ENCODE measurements around the gene PPEF2.
A peak's percentile ranks its signal among the peaks of the same experiment; 100 is the strongest.

Gene PPEF2

DNA sequence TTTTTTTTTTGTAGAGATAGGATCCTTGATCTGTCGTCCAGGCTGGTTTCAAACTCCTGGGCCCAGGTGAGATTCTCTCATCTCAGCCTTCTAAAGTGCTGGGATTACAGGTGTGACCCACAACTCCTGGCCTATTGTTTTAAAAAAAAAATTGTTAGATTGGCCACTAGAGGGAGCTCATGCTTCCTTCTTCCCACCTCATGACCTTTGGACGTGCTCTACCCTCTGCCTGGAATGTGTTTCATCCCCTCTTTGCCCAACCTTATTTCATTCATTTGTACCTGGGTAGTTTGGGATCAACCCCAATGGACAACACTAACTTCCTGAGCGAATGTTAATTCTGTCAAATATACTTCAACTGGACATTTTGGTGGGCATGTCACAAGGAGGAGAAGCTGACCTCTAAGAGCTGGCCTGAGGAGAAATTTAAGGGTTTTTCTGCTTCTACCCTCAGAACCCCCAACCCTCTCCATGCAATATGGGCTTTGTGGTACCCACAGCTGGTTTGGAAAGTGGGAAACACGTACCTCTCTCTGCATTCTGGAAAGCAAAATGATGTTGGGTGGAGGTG, 6.4 kb downstream of the PPEF2 start:
- peak; percentile 1 to 20 for DNase-seq

DNA sequence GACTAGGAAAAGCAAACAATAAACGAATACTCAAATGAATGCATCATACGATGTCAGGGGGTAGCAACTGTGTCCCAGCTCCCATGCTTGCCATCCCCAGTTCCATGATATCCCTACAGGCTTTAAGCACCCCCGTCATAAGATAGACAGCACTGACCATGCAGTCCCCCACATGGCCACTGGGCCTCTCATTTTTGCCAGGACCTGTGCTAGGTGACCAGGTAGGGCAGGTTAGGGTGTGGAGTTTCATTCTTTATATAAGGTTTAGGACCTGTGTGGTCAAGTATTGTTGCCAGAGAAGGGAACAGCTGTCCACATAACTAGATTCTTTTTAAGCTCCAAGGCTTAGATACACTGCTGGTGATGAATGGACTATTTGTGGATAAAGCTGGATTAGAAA, 9.7 kb downstream of the PPEF2 start:
- no peak for DNase-seq

DNA sequence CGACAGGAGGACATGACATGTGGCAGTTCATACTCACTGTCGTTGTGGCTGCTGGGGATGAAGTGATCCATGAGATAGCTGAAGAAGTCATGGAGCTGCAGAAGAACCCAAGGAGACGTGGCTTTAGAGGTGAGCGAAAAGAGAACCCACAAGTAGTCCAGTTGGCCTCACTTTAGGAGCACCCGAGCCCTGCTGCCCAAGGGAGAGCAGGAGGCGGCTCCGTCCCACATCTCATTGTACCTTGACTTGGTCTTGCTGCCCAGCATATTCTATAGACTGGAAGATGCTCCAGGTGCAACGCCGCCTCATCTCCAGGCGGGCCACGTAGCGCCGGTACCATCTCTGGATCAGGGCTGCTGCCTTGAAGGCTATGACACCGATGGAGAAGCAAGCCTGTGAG, 10.6 kb downstream of the PPEF2 start:
- no peak for DNase-seq

DNA sequence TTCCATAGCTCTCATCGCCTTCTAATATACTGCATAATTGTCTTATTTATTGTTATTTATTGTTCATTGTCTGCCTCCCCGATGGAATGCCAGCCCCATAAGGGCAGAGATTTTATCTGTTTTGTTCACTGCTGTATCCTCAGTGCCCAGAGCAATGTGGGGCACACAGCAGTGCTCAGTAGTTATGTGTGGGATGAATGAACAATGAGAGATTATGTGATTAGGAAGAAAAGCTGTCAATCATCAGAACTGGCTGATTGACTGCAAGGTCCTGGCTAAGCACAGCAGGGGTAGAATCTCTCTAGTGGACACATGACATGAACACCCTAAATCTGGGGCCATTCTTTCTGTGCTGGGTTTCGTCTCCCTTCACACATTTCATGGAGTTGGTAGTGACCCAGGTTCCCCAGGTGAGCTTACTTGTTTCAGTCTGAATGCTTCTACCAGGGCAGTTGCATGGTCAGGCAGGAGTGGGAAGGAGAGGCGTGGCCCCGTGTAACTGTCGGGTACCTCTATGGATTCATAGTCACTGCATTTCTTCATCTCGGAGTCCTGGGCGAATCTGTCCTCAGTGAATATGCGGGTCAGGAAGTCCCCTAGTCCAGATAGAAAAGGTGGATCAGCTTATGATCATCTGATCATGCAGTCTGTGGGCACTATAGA, 12.6 kb downstream of the PPEF2 start:
- no peak for DNase-seq

DNA sequence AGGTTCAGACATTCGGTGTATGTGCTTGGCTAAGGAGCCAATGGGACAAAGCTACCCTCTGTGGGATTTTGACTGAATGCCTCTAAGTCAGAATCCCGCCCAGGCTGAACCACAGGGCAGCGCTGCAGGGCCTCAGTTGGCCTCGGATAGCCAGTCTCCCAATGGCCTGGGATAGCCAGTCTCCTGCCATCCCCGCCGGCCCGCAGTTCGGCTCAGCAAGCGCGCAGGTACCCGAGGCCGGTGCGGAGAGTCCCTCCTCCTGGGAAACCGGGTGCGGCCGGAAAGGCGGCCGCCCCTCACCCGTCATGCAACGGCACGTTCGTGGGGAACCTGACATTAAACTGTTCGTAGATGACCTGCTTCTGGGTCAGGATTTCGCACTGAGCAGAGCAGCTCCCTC, 16.1 kb downstream of the PPEF2 start:
- no peak for DNase-seq

DNA sequence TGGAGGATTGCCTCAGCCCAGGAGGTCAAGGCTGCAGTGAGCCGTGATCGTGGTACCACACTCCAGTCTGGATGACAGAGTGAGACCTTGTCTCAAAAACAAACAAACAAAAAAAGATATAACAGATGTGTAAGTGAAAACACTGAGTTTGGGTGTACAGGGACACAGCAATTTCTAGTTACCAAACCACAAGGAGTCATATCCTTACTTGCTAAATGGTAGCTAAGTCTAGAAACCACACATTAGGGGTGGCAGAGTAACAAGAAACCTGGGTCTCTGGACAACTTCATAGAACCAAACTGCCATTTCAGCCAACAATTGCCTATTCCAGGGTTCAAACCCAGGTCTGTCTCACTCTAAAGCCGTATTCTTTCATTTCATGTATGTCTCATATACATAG, 20.8 kb downstream of the PPEF2 start:
- no peak for DNase-seq

DNA sequence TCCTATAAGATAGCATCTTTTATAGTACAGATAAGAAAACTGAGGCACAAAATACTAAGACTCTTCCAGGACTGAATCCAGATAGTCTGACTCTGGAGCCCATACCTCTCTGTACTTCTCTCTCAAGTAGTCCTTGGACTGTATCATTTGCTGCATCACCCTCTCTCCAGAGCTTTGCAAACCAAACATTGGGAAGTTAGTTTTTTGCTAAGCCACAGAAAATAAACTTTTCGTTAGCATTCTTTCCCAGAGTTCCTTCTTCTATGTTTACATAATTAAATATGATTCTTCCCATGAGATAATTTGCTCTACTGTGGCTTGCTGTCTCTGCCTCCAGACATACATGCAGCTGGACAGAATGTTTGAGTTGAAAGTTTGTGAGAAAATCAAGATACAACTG, 22.0 kb downstream of the PPEF2 start:
- no peak for DNase-seq

DNA sequence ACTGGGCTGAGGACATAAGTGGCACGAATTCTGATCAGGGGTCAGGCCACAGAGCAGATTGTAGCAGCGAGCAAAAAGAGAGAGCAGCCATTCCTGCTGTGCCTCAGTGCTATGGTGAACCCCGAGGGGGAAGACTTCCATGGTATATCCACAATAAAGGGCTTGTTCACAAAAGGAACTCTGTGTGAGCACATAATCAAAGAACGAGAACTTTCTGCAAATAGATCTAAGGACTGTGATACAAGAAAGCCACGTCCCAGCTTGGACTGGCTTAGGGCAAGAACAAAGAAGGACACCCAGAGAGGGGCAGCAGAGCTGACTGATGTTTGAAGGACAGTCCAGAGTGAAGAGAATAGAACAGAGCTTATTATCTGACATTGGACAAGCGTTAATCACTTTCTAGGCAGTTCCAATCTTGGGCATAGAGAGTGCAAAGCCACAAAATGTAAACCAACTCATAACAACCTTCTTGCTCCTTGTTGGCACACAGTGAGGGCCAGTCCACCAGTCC, 24.0 kb downstream of the PPEF2 start:
- no peak for DNase-seq

DNA sequence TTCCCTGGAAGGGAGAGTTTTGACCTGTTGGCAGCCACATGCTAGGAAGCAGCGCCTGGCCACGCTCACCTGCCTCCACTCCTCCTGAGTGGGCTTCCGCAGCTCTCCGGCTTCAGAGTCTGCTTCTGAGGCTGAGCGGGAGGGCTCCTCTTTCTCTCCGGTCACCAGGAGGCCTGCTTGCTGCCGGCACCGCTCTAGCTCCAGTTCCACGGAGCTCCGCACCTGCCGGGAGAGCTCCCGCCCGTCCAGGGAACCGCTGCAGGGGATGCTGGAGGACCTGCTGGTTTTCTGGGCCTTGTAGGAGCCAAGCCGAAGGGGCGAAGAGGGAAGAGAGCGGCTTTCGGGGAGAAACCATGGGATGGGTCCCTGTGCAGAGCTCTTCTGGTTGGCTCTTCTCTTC, 26.0 kb downstream of the PPEF2 start:
- DNase-seq, result no peak

DNA sequence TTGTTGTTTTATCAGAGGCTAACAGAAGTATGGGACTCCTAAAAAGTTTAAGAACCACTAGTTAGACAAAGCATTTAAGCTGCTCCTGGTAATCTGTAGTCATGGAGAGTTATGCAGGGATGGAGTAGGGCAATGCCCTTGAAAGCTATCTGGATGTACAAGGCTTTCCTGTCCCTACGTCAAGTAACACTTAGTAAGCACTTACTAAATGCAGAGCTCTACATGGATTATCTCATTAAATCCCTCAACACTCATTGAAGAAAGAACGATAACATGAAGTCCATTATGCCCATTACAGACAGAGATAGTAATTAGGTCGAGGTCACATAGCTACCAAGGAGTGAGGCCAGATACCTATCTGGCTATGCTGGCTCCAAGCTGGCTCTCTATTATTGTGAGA, 33.2 kb downstream of the PPEF2 start:
- no peak for DNase-seq

DNA sequence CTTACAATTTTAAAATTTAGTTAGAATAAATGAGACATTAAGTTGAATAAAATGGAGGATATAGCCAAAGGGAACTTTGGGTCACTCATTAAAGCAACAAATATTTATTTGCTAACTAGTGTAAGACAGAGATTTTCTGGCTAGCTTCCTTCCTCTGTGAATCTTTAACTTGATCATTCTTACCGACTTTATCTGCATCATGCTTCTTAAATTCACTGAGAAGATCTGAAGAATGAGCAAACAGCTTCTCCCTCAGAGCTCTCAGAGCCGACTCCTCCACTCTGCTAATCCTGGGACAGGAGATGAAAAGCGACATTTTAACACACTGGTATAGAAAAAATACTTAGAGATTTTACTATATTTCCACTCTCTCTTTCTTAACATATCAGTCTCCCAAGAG, 35.1 kb downstream of the PPEF2 start:
- no peak for DNase-seq

DNA sequence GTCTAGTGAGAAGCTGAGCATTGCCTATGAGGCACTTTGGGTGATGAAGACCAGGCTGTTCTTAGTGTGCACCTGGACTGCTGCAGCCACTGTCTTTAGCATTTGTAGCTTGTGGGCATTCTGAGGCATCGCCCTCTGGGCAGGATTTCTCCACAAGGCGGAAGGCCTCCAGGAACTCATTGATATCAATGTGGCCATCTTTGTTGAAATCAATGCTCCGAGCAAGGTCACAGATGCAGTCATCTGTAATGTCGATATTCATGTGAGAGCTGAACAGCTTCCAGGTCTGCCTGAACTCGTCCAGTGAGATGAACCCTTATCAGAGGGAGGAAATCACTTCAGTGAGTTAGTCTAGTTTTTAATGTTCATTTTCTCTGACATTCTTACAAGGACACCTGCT, 41.6 kb downstream of the PPEF2 start:
- DNase-seq, result no peak

DNA sequence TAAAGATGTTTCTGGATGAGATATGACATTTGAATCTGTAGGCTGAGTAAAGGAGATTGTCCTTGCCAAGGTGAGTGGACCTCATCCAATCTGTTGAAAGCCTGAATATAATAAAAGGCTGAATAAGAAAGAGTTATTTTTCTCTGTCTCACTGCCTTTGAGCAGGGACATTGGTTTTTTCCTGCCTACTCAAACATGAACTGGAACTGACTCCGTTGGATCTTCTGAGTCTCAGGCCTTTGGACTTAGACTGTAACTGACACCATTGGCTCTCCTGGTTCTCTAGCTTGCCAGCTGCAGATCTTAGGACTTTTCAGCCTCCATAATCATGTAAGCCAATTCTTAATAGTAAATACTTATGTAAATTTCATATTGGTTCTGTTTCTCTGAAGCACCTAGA, 43.5 kb downstream of the PPEF2 start:
- no peak for DNase-seq

DNA sequence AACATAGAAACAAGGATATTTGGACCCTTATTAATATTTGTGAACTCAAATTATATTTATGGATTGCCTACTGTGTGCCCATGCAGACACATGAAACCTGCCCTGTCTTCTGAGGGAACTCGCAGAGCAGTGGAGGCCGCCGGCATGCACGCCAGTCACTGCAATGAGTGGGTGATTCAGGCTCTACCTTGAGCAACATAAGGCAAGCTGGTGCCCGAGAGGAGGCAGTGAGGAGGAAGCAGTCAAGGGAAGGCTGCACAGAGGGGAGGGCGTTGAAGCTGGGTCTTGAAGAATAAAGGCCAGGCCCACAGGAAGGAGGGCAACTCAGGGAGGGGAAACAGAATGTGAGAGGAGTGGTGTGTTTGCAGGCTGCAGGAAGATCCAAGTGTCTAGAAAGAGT, 52.8 kb downstream of the PPEF2 start:
- DNase-seq, result no peak

DNA sequence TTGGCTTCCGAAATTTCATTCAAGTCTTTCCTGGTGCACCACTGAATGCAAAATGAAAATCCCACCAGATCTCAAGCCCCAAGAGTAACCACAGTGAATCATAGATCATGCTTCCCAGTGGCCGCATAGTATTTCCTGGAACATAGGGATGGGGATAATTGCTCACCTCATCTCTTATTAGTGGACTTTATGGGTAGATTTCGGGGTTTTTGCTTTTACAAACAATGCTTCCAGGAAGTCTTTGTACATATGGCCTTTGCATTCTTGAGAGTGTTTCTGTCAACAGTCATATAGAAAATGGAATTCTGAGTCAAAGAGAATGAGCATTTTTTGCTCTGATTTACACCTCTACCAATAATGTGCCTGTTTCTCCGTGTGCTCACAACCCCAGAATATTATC, 53.4 kb downstream of the PPEF2 start:
- no peak for DNase-seq

DNA sequence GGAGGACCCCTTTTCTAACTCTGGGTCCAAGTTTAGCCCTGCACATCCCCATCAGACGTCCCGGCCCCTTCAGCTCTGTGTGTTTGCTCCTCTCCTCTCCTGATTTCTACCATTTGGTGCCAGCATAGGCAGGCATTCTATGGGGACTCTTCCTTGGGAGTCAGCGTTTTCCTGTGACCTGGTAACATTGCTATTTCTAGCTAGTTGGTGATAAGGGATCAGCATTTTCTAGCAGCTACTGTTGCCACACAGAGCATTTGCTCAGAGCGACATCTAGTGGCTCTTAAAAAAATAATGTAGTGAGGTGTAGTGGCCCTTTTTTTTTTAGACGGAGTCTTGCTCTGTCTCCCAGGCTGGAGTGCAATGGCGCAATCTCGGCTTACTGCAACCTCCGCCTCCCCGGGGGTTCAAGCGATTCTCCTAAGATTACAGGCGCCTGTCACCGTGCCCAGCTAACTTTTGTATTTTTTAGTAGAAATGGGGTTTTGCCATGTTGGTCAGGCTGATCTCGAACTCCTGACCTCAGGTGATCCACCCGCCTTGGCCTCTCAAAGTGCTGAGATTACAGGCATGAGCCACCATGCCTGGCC, 54.0 kb downstream of the PPEF2 start:
- DNase-seq, result peak; percentile 15 to 66

DNA sequence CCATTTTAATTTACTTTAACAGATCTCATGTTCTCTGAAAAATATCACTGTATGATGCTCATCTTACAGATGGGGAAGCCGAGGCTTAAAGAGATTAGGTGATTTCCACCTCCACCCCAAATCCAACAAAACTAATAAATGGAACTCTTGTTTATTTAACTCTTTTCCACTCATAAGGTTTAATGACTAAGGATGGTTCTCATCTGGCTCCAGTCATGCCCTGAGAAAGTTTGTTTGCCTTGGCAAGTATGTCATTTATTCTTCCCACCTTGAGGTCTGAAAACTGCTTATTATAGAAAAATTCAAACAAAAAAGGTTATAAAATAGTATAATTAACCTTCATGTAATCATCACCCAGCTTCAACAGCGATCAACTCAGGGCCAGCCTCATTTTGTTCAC, 56.3 kb downstream of the PPEF2 start:
- no peak for DNase-seq

DNA sequence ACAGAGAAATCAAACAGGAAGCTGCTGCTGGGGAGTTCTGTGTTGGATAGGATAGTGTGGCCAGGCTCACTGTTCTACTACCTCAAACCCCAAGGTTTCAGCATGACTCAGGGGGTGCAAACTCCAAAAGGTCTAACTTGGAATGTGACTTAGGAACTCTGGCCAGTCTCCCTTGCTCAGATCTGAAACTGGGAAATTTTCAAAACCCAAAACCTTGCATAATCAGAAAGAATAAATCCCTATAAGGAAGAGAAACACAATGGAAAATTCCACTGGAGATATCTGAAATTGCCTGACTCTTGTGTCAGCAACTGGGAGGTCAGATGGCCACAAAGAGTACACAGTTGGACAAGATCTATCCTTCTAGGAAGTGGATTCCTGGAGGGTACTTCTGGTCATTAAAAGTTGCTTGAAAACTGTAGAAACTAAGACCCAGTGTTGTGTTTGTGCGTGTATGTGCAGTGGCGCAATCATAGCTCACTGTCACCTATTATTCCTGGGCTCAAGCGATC, 58.0 kb downstream of the PPEF2 start:
- no peak for DNase-seq

DNA sequence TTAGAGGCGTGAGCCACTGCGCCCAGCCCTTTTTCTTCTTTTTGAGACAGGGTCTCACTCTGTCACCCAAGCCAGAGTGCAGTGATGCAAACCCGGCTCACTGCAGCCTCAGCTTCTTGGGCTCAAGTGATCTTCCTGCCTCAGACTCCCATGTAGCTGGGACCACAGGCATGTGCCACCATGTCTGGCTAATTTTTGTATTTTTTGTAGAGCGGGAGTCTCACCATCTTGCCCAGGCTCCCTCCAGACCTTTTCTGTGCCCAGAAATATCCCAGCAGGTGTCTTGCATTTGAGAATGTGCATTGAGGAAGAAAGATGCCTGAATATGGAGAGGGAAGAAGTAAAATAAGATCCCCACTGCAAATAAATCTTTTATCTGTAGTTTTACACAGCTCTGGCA, 58.7 kb downstream of the PPEF2 start:
- DNase-seq, result no peak

DNA sequence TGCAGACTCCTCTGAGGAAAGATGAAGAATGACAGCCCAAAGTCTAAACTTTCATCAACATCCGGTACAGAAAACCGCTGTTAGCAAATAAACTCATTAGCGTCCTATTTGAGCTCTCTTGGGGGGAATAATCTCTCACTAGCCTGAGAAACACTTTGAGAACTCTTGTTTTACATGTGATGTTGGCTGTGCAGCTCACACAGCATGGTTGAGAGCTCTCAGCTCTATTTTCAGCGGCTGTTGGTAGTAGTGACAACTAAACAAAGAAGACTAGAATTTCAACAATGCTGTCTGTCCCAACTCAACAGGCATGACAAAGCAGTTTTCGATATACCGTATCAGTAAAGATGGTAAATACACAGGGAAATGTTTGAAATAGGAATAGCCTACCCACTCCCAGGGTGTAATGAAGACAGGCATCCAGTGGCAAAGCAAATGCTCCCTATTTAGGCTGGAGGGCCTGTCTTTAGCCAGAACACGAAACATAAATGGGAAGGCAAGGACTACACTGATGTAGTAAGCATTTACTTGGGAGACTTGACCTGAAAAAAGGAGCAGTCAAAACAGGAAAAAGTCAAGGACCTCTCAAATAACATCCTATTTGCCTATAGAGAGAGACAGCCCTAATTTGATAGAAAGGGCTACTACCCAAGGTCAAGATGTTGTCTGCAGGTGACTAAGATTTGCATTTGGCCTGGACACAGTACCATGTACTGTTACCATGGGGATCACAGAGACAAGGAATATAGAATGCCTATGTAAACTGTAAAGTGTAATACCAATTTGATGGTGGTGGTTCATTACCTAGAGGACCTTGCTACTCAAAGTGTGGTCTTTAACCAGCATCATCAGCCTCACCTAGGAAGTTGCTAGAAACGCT, 60.4 kb downstream of the PPEF2 start:
- no peak for DNase-seq

DNA sequence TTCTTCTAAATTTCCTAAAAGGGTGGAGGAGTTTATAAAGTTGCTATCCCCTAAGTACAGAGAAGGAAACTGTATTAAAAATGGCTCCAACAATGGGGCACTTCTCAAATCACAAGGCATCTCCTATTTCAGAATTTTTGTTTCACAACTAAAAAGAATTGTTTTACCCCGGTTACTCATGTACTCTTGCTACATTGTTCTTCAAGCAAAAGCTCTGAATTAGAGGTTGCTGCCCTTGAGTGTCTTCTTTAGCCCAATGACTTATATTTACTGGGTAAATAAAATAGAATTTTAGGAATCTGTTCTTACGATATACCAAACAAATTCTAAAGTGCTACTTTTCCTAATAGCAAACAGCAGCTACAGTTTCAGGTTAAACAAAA, 67.5 kb downstream of the PPEF2 start:
- DNase-seq, result no peak

DNA sequence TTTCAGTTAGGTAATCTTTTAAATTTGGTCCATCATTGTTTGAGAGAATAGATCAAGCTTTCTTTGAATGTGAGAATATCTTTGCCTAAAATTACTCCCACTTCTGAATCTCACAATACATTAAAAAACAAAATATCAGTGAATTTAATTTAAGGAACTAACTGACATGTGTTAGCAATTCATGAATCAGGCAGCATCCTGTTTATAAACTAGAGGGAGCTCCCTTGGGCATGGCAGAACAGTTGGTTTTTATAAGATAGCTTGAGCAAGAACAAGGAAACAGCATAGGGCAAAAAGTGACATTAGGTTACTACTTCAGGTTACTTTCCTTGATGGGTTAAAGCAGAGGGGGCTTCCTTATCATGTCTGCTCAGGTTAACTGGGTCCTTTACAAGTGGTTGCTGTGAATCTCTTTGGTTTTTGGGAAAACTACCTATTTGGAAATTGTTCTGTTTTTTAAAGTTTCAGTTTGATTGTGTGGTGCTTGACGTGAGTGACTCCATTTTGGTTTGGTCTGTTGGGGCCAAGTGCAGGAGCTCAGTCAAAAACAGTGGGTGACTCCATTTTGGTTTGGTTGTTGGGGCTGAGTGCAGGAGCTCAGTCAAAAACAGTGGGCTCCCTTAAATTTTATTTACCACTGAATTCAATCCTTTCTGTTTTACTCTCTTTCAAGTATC, 68.0 kb downstream of the PPEF2 start:
- no peak for DNase-seq

DNA sequence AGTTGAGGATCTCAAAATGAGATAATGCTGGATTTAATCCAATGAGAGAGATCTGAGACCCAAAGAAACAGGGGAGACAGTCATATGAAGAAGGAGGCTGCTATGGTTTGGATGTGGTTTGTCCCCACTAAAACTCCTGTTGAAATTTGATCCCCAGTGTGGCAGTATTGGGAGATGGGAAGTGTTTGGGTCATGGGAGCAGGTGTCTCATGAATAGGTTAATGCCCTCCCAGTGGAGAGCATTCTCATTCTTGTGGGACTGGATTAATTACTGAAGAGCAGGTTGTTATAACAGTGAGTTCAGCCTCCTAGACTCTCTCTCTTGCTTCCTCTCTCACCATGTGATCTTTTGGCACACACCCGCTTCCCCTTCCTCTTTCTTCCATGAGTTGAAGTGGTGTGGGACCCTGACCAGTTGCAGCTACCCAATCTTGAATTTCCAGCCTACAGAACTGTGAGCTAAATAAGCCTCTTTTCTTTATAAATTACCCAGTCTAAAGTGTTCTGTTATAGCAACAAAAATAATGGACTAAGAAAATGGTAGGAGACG, 70.3 kb downstream of the PPEF2 start:
- no peak for DNase-seq

All from NCI-H1930 (cell line).